Measurements from ENCODE around the gene TPD52L1. TPM values are rescaled to one million over a fixed set of nuclear protein-coding genes. Genes with fewer than 3 reads are reported as not detected.

Gene TPD52L1
- total and polyA plus RNA-seq, 7 donors, result 8.1 to 98.9 (median 61.0) TPM

DNA sequence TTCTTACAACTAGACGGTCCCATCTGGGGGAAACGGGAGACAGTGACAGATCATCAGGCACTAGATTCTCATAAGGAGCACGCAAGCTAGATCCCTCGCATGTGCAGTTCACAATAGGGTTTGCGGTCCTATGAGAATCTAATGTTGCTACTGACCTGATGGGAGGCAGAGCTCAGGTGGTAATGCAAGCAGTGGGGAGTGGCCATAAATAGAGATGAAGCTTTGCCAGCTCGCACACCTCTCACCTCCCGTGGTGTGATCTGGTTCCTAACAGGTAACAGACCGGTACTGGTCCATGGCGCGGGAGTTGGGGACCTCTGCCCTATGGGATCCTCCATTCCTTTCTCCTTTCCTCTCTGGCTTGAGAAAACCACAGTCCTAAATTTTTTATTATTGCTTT lies 63.8 kb downstream of the TPD52L1 start:
- WGBS, 2 donors, result 97 to 98% methylated on average over 10 of the region's 10 CpGs
- intact Hi-C loops (cut with DNase I), result no loop called here
- no peak for TF ChIP-seq EP300 (IDR thresholded peaks at IDR 0.05)
- TF ChIP-seq POLR2AphosphoS5 (IDR thresholded peaks at IDR 0.05), result no peak
- TF ChIP-seq, protein P1, sequence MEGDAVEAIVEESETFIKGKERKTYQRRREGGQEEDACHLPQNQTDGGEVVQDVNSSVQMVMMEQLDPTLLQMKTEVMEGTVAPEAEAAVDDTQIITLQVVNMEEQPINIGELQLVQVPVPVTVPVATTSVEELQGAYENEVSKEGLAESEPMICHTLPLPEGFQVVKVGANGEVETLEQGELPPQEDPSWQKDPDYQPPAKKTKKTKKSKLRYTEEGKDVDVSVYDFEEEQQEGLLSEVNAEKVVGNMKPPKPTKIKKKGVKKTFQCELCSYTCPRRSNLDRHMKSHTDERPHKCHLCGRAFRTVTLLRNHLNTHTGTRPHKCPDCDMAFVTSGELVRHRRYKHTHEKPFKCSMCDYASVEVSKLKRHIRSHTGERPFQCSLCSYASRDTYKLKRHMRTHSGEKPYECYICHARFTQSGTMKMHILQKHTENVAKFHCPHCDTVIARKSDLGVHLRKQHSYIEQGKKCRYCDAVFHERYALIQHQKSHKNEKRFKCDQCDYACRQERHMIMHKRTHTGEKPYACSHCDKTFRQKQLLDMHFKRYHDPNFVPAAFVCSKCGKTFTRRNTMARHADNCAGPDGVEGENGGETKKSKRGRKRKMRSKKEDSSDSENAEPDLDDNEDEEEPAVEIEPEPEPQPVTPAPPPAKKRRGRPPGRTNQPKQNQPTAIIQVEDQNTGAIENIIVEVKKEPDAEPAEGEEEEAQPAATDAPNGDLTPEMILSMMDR (IDR thresholded peaks at IDR 0.05), result no peak
- TF ChIP-seq POLR2A (IDR thresholded peaks at IDR 0.05), result no peak

DNA sequence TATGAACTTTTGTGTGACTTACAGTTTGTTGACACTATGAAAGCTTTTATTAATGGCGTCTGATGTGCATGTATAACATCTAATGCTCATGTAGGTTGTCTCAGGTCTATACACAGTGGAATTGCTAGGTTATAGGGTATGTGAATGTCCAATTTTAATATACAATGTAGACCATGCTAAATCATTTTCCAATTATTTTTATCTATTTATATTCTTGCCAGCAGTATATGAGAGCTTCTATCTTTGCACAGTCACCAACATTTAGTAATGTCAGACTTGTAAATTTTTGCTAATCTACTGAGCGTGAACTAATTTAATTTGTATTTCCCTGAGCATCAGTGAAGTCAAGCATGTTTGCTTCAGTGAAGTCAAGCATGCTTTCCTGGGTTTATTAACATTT lies 64.4 kb downstream of the TPD52L1 start:
- H3K36me3 ChIP-seq, result no peaks in the 10 kb centered on the region
- H3K4me3 ChIP-seq, result no peak overlapping the region
- H3K27ac ChIP-seq, result no peak overlapping the region
- TF ChIP-seq POLR2A (IDR thresholded peaks at IDR 0.05) (no peak), EP300 (IDR thresholded peaks at IDR 0.05) (no peak)
- TF ChIP-seq, protein P1 (IDR thresholded peaks at IDR 0.05), result no peak
- intact Hi-C loops (cut with DNase I), result no loop called here
- 88 to 95% methylated on average over 2 of the region's 2 CpGs for WGBS, 2 donors
- peaks cover 0 to 25% (median 18%) of the 10 kb centered on the region in 4 donors for H3K4me1 ChIP-seq
- no peaks in the 10 kb centered on the region for H3K27me3 ChIP-seq
- DNase-seq, result no peak
- H3K9me3 ChIP-seq, result no peaks in the 10 kb centered on the region

More for the DNA sequence above, 63.8 kb downstream of the TPD52L1 start:
- Histone ChIP-seq H3K27me3 (no peaks in the 10 kb centered on the region), H3K36me3 (no peaks in the 10 kb centered on the region), H3K27ac (no peak overlapping the region), H3K9me3 (no peaks in the 10 kb centered on the region), H3K4me3 (no peak overlapping the region), H3K4me1 (peaks cover 0 to 21% (median 13%) of the 10 kb centered on the region in 4 donors)
- no peak for DNase-seq

DNA sequence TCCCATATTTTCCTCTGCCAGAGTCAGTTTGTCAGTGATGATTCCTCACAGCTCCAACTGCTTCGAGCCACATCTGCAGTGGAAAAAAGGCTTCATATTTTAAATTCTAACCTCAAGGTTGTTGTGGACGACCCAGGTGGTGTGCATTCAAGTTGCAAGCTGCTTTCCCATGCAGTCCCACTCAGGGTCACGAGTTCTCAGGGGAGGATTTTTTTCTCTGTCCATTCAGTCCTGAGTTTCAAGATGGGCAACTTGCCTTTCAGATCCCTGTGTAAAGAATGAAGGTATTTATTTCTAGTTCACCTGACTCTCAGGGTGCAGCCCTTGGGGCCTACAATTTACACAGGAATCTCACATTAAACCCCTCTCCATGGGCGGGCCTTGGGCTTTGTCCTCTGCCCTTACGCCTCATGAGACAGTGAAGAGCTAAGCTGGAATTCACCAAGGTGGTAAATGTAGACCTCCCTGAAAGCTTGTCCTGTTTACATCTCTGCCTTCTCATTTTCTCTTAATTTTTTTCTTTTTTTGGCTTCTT lies 65.9 kb downstream of the TPD52L1 start:
- no peak overlapping the region for H3K4me3 ChIP-seq
- intact Hi-C loops (cut with DNase I), result no loop called here
- H3K4me1 ChIP-seq, result peaks cover 0 to 36% (median 25%) of the 10 kb centered on the region in 4 donors
- TF ChIP-seq POLR2A (IDR thresholded peaks at IDR 0.05), result no peak
- TF ChIP-seq POLR2AphosphoS5 (IDR thresholded peaks at IDR 0.05), result no peak
- TF ChIP-seq, protein P1 (IDR thresholded peaks at IDR 0.05), result no peak
- no peak for TF ChIP-seq EP300 (IDR thresholded peaks at IDR 0.05)
- no peak overlapping the region for H3K27ac ChIP-seq
- DNase-seq, result no peak
- H3K36me3 ChIP-seq, result no peaks in the 10 kb centered on the region
- 87% methylated on average over 5 of the region's 5 CpGs for WGBS, 2 donors
- H3K9me3 ChIP-seq, result no peaks in the 10 kb centered on the region
- no peaks in the 10 kb centered on the region for H3K27me3 ChIP-seq

DNA sequence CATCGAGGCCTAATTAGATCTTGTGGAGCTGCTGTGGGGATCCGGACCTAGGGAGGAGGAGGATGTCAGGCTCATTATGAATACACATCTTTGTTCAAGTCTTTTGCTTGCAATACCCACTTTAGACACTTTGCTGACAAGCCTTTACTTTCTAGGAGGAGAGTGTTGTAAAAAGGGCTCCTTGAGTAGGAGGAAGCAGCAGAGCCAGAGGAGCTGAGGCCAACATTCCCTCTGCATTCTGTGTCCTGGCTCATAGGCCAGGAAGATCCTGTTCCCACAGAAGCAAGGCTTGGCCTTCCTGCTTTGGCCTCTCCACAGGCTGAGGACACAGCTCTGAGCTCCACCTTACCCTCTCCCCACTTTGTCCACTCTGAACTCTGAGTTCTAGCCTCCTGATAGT lies 67.1 kb downstream of the TPD52L1 start:
- Histone ChIP-seq H3K9me3 (no peaks in the 10 kb centered on the region), H3K27ac (peak overlapping the region in 3 of 4 donors; percentile 65 to 72 (median 66)), H3K4me1 (peaks cover 0 to 38% (median 29%) of the 10 kb centered on the region in 4 donors), H3K36me3 (no peaks in the 10 kb centered on the region), H3K27me3 (no peaks in the 10 kb centered on the region), H3K4me3 (no peak overlapping the region)
- peak; percentile 72 for DNase-seq
- WGBS, 2 donors, result 48 to 73% methylated on average over 2 of the region's 2 CpGs
- intact Hi-C loops (cut with DNase I), result no loop called here
- TF ChIP-seq EP300 (IDR thresholded peaks at IDR 0.05) (no peak), POLR2AphosphoS5 (IDR thresholded peaks at IDR 0.05) (no peak), POLR2A (IDR thresholded peaks at IDR 0.05) (no peak)
- TF ChIP-seq, protein P1 (IDR thresholded peaks at IDR 0.05), result no peak
